ENCODE data around the gene SSTR3. TPM values are rescaled to one million over a fixed set of nuclear protein-coding genes. Genes with fewer than 3 reads are reported as not detected.

SSTR3 gene
- total and polyA plus RNA-seq, 2 of the 4 experiments (the other 2 are of a cell fraction) = under 0.01 to 0.07 TPM

DNA sequence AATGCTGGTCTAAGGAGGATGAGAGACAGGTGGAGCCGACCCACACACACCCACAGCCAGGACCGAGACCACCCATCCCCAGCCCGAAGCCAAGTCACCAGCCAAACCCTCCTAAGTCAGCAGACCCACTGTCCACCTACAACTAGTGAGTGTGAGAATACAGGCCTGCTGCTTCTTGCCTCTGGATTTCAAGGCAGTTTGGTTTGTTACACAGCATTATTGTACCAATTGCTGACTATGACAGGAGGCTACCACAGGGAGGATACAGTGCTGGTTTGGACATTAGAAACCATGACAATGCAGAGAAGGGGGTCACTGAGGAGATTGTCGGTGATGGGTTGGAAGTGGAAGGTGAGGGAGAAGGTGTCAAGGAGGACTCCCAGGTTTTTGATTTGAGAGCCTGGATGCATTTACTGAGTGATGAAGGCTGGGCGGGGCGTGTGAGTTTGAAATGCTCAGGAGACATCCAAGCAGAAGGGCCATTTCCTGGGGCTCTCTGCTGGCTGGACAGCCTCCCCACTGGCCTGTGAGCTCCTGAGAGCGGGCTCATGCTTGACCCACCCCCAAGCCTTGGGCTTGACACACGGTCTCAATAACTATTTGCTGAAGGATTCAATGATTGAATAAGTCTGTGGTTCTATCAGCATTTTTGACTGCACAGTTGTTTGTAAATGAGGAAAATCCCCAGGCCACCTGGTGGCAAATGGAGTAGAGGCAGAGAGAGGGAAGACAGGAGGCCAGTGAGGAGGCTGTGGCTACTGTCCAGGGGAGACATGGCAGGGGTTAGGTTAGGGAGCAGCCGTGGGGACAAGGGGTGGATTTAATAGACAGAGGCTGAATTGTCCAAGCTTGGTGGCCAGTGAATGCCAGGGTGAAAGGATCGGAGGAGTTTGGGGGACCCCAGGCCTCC lies 9.4 kb upstream of the SSTR3 start:
- no peaks in the 10 kb centered on the region for H3K4me1 ChIP-seq (ENCODE audit: control insufficient read depth, insufficient read depth, low read length)
- no peak overlapping the region for H2BK120ac ChIP-seq (ENCODE audit: low read depth, low read length)
- H3K56ac ChIP-seq (ENCODE audit: extremely low read depth, insufficient read depth, low read length) = no peak overlapping the region
- H3K27ac ChIP-seq (ENCODE audit: insufficient read depth, low read length) = no peak overlapping the region
- no peaks in the 10 kb centered on the region for H3K9me1 ChIP-seq (ENCODE audit: insufficient read depth, low read length)
- H4K20me1 ChIP-seq (ENCODE audit: insufficient read depth, low read length) = no peaks in the 10 kb centered on the region; the same call in 1 of the 2 replicates
- H4K91ac ChIP-seq (ENCODE audit: insufficient read depth, low read depth, low read length) = no peak overlapping the region
- H3K4me3 ChIP-seq (ENCODE audit: insufficient read depth, low read depth, low read length) = no peak overlapping the region
- ChIA-PET POLR2A (ENCODE audit: unreplicated experiment) (no interaction called here), CTCF (no interaction called here)
- H3K9ac ChIP-seq (ENCODE audit: low read depth, low read length) = no peak overlapping the region
- no peak overlapping the region for H2BK15ac ChIP-seq (ENCODE audit: low read depth, low read length)
- H2AFZ ChIP-seq (replicated peaks; ENCODE audit: low read length, poor library complexity) = peak overlapping the region; percentile 58
- no peaks in the 10 kb centered on the region for H3K79me1 ChIP-seq (ENCODE audit: low read depth in 1 of 2, low read length in 2 of 2)
- H3K18ac ChIP-seq (ENCODE audit: low read depth, low read length) = no peak overlapping the region
- DNase-seq (no peak), ATAC-seq (ENCODE audit: low read depth) (no peak)
- no peak overlapping the region for H3K4ac ChIP-seq (ENCODE audit: low read depth, low read length)
- H2BK20ac ChIP-seq (ENCODE audit: low read depth, low read length) = no peak overlapping the region
- TF ChIP-seq, protein P1, sequence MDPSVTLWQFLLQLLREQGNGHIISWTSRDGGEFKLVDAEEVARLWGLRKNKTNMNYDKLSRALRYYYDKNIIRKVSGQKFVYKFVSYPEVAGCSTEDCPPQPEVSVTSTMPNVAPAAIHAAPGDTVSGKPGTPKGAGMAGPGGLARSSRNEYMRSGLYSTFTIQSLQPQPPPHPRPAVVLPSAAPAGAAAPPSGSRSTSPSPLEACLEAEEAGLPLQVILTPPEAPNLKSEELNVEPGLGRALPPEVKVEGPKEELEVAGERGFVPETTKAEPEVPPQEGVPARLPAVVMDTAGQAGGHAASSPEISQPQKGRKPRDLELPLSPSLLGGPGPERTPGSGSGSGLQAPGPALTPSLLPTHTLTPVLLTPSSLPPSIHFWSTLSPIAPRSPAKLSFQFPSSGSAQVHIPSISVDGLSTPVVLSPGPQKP (IDR thresholded peaks at IDR 0.05; ENCODE audit: borderline replicate concordance, low read depth, low read length) = no peak
- H3K36me3 ChIP-seq (ENCODE audit: control insufficient read depth, insufficient read depth, low read length) = no peaks in the 10 kb centered on the region
- H4K8ac ChIP-seq (ENCODE audit: low read depth in 2 of 2, low read length in 2 of 2) = no peak overlapping the region
- peaks cover 25% of the 10 kb centered on the region for H3K27me3 ChIP-seq (ENCODE audit: control insufficient read depth, insufficient read depth, low read length)
- intact Hi-C loops (cut with micrococcal nuclease) = no loop called here
- H4K5ac ChIP-seq (ENCODE audit: low read depth, low read length) = no peak overlapping the region
- no peak overlapping the region for H2AK5ac ChIP-seq (ENCODE audit: low read depth, low read length)
- H2AK9ac ChIP-seq (replicated peaks; ENCODE audit: low read depth, low read length, poor library complexity) = no peak overlapping the region
- in situ Hi-C loops (cut with MboI; ENCODE audit: low sequenced_read_pairs) = no loop called here
- peaks cover 6% of the 10 kb centered on the region for H3K9me3 ChIP-seq (ENCODE audit: control insufficient read depth, insufficient read depth, low read length)
- dilution Hi-C loops (cut with HindIII; ENCODE audit: low sequenced_read_pairs, unreplicated experiment) = no loop called here
- no peak overlapping the region for H3K4me2 ChIP-seq (ENCODE audit: low read depth, low read length)
- 100% methylated on average over 1 of the region's 10 CpGs; no CpG with 5 or more reads in 1 of the 2 experiments for WGBS, 2 experiments (ENCODE audit: extremely low coverage in 2 of 2, insufficient read length in 1 of 2)
- H3K23ac ChIP-seq (ENCODE audit: low read depth, low read length) = no peak overlapping the region
- BruUV-seq (replicated peaks) = no TSS peak
- H2BK5ac ChIP-seq (ENCODE audit: low read depth, low read length, poor library complexity, severe bottlenecking) = no peak overlapping the region
- H3K14ac ChIP-seq (replicated peaks; ENCODE audit: low read depth, low read length) = no peak overlapping the region
